Suprapubic skin (tissue), 3 donors: ENCODE results near the gene MZT1.

Experiments used
- CTCF ChIP-seq, 2 donors: fragments of 200-600 bp in 1 of 2; fragments of 450-650 bp in 1 of 2; sonication (generic) in 1 of 2; IDR thresholded peaks; one replicate each; pipeline ENCODE4 v1.5.1; 2016 to 2019; ENCODE audit warnings: antibody characterized with exemption in 2 of 2, mild to moderate bottlenecking in 1 of 2, moderate library complexity in 1 of 2
- POLR2AphosphoS5 ChIP-seq, 3 donors: sonication (generic); formaldehyde crosslinking; IDR thresholded peaks; one replicate each; pipeline ENCODE4 v1.6.1; 2017; ENCODE audit warnings: antibody characterized with exemption in 3 of 3

GRCh38 chr13:72678312-72678711 lies 49.1 kb downstream of the MZT1 start:
- TF ChIP-seq CTCF (IDR thresholded peaks at IDR 0.05): no peak
- no peak for TF ChIP-seq POLR2AphosphoS5 (IDR thresholded peaks at IDR 0.05)
